Ovary (tissue), 9 donors: Measurements from ENCODE around the gene FMN1. TPM values are rescaled to one million over a fixed set of nuclear protein-coding genes. Genes with fewer than 3 reads are reported as not detected.

ENCODE experiments used
- DNase-seq, 5 donors: peaks; one replicate each; pipeline ENCODE4 v3.0.0-alpha.2; 2019 to 2020
- H3K27ac ChIP-seq, 2 donors: fragments of 200-600 bp; one replicate each; pipeline versions ENCODE4 v1.5.1 to v1.8.0; 2019 to 2022
- H3K27me3 ChIP-seq: fragments of 200-600 bp; one replicate; pipeline ENCODE4 v1.8.0; 2022
- H3K36me3 ChIP-seq: fragments of 200-600 bp; sonication (generic); one replicate; pipeline ENCODE4 v1.5.1; 2019
- H3K4me1 ChIP-seq: one replicate; pipeline ENCODE4 v1.8.1; 2013; ENCODE audit warnings: mild to moderate bottlenecking, moderate library complexity; ENCODE audit not compliant: insufficient read depth
- H3K4me3 ChIP-seq: fragments of 200-600 bp; sonication (generic); one replicate; pipeline ENCODE4 v1.5.1; 2017
- H3K9me3 ChIP-seq, 2 donors: fragments of 200-600 bp in 1 of 2; sonication (generic) in 1 of 2; one replicate each; pipeline versions ENCODE4 v1.5.1 to v1.8.1; 2013 to 2019; ENCODE audit warnings: mild to moderate bottlenecking in 1 of 2, moderate library complexity in 1 of 2
- CTCF ChIP-seq, 3 donors: fragments of 450-650 bp in 2 of 3; fragments of 200-600 bp in 1 of 3; IDR thresholded peaks; one replicate each; pipeline versions ENCODE4 v1.5.1 to v1.8.0; 2016 to 2022; ENCODE audit warnings: antibody characterized with exemption in 3 of 3, mild to moderate bottlenecking in 1 of 3
- EP300 ChIP-seq: sonication (generic); formaldehyde crosslinking; IDR thresholded peaks from one replicate; pipeline ENCODE4 v1.6.1; 2017; ENCODE audit warnings: antibody characterized with exemption
- POLR2A ChIP-seq: fragments of 450-650 bp; IDR thresholded peaks from one replicate; pipeline ENCODE4 v1.6.1; 2017; ENCODE audit warnings: antibody characterized with exemption, mild to moderate bottlenecking, moderate library complexity
- WGBS, 3 donors: extraction: QIAGEN DNeasy Blood & Tissue Kit in 1 of 3; methylation state at CpG; one replicate each; pipeline versions ENCODE4 v1.1.5 to v1.1.7; 2013 to 2017; 5-methylcytosine and 5-hydroxymethylcytosine counted together
- intact Hi-C, 4 donors: fragments of 100-400 bp; cut with DNase I; formaldehyde crosslinking; loops; one replicate each; pipeline versions ENCODE4 v1.11.0 to v1.15.1; 2022 to 2023
- polyA plus RNA-seq, 2 donors: library from polyadenylated mRNA; stranded (reverse); fragments of 200-250 nt in 1 of 2; fragments of 350-450 nt in 1 of 2; fragmentation: Illumina TruSeq in 1 of 2; extraction: RNeasy Lipid Tissue Mini Kit (QIAGEN cat#74804) in 1 of 2; gene quantifications; one replicate each; pipeline ENCODE4 v1.2.3, GENCODE V29; 2013 to 2014
- total RNA-seq, 7 donors: library from RNA; depleted of rRNA in 2 of 7; stranded (reverse); fragments of >200 nt in 2 of 7; fragmentation: NEBNext Ultra II Directional in 3 of 7; extraction: Animal tissue kit (Norgen Biotek cat#: 25700) in 3 of 7; gene quantifications; one replicate each; pipeline versions ENCODE4 v1.1.0 to v1.2.4, GENCODE V29; 2016 to 2023
- donor health status: DM: no; HTN: no; CAD: no; lungs with moderate emphysema.
- donor health status: DM: no; HTN: no; CAD: no.
- donor health status: Bipolar disorder and iron deficiency.
- donor health status: DM: yes; HTN: yes; CAD: no.
- donor health status: DM: no; HTN: no; CAD: no.
- donor health status: DM: yes; HTN: yes; CAD: no.

FMN1 gene
- total and polyA plus RNA-seq, 9 donors, result 0.13 to 16.9 (median 2.6) TPM

DNA sequence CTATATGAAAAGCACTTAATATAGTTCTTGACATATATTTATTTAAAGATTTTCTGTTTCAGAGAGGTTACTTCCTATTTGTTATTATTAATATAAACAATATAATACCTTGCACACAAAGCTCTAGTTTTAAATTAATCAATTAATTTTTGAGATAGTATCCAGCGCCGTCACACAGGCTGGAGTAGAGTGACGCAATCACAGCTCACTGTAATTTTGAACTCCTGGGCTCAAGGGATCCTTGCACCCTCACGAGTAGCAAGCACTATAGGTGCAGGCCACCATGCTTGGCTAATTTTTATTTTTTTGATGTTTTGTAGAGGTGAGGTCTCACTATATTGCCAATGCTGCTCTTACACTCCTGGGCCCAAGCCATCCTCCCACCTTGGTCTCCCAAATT lies 267.4 kb downstream of the FMN1 start:
- TF ChIP-seq POLR2A (no peak), EP300 (no peak), CTCF (IDR thresholded peaks at IDR 0.05) (no peak)
- Histone ChIP-seq H3K4me1 (no peaks in the 10 kb centered on the region), H3K9me3 (no peaks in the 10 kb centered on the region), H3K27me3 (no peaks in the 10 kb centered on the region), H3K36me3 (no peaks in the 10 kb centered on the region), H3K27ac (no peak overlapping the region), H3K4me3 (no peak overlapping the region)
- DNase-seq, result no peak
- 71 to 95% (median 88%) methylated on average over 4 of the region's 4 CpGs for WGBS, 3 donors
- intact Hi-C loops, result no loop called here

DNA sequence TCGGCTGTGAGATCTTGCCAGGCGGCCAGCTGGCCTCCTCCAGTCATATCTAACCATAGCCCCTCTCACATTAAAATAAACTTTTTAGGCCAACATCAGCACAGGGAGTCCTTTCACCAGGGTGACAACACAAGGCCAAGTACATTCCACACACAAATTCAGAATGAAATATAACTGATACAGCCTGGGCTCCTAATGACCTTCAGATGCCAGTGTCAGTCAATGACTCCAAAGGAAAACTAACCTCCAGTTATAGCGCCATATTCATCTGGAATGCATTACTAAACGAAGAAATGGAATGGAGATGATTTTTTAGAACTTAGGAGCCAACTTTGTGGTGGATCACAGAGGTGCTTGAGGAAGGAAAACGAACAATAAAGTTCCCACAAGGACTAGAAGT lies 271.3 kb downstream of the FMN1 start:
- no peak for DNase-seq
- Histone ChIP-seq H3K36me3 (no peaks in the 10 kb centered on the region), H3K4me1 (no peaks in the 10 kb centered on the region), H3K27me3 (no peaks in the 10 kb centered on the region), H3K27ac (no peak overlapping the region), H3K4me3 (no peak overlapping the region), H3K9me3 (no peaks in the 10 kb centered on the region)
- TF ChIP-seq CTCF (IDR thresholded peaks at IDR 0.05) (no peak), POLR2A (no peak)
- intact Hi-C loops, result no loop called here
- 79 to 80% (median 80%) methylated on average over 5 of the region's 5 CpGs for WGBS, 3 donors

GRCh38 chr15:32922541-32922940 lies 272.0 kb downstream of the FMN1 start:
- Histone ChIP-seq H3K27ac (no peak overlapping the region), H3K9me3 (no peaks in the 10 kb centered on the region), H3K4me3 (no peak overlapping the region), H3K27me3 (no peaks in the 10 kb centered on the region), H3K4me1 (no peaks in the 10 kb centered on the region), H3K36me3 (no peaks in the 10 kb centered on the region)
- WGBS, 3 donors, result 59 to 89% (median 87%) methylated on average over 3 of the region's 3 CpGs
- intact Hi-C loops, result no loop called here
- TF ChIP-seq POLR2A, result no peak
- TF ChIP-seq EP300, result no peak
- no peak for TF ChIP-seq CTCF (IDR thresholded peaks at IDR 0.05)
- DNase-seq, result no peak

DNA sequence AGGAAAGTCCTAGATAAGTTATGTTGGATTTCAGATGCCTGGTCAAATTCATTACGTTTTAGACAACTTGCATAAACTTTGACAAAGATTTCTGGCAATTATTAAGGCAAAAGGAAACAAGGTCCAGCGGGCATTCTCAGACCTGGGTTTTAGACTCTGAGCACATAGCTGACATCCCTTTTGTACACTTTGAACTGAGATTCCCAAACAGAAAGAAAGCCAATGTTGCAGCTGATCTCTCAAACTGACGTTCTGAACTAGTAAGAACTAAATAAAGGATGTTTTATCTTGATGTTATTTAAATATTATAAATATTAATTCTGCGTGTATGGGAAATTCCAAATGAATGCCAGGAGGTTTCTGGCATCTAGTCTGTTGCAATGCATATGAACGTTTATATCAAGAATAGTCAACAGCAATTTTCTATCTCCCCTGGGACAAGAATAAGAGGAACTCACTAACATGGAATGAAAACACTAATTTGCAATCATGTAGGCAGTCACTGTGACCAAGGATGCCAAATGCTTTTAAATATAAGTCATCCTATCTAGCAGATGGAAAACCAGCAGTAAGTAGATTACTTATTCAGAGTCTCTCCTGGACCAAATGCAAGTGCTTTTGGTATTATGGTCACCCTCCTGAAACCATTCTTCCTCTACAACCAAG lies 274.6 kb downstream of the FMN1 start:
- intact Hi-C loops, result no loop called here
- Histone ChIP-seq H3K4me1 (no peaks in the 10 kb centered on the region), H3K9me3 (no peaks in the 10 kb centered on the region), H3K27me3 (no peaks in the 10 kb centered on the region), H3K36me3 (no peaks in the 10 kb centered on the region), H3K27ac (no peak overlapping the region), H3K4me3 (no peak overlapping the region)
- DNase-seq, result no peak
- TF ChIP-seq POLR2A (no peak), CTCF (IDR thresholded peaks at IDR 0.05) (no peak), EP300 (no peak)
- WGBS, 3 donors, result 15 to 26% (median 18%) methylated on average over 5 of the region's 5 CpGs
